Measurements from ENCODE around the gene COL4A3.

- TF ChIP-seq EZH2 (IDR thresholded peaks at IDR 0.05; ENCODE audit: insufficient read depth, poor library complexity, severe bottlenecking), result no peak
- no peak for TF ChIP-seq EZH2phosphoT487 (IDR thresholded peaks at IDR 0.05; ENCODE audit: insufficient read depth, low read depth)
These were observed 46.6 kb upstream of the COL4A3 start for GRCh38 chr2:227117852-227118251.
